ENCODE measurements around the gene TCEA2.

The TCEA2 gene

GRCh38 chr20:64025101-64025825 lies 37.7 kb upstream of the TCEA2 start:
- peaks cover 90 to 93% of the 10 kb centered on the region in 2 experiments for H3K36me3 ChIP-seq (ENCODE audit: control insufficient read depth in 1 of 2, insufficient read depth in 2 of 2, low read depth in 1 of 2, low read length in 2 of 2)
- H2AK5ac ChIP-seq (ENCODE audit: low read length, severe bottlenecking): no peak overlapping the region
- H3K9me3 ChIP-seq (ENCODE audit: control insufficient read depth, low read length): no peaks in the 10 kb centered on the region
- peaks cover 7% of the 10 kb centered on the region for H3K4me1 ChIP-seq (ENCODE audit: control insufficient read depth, insufficient read depth, low read depth, low read length)
- H3K23ac ChIP-seq (ENCODE audit: low read length in 2 of 2): no peak overlapping the region
- no peak overlapping the region for H3K4me3 ChIP-seq (ENCODE audit: insufficient read depth in 1 of 2, low read depth in 1 of 2, low read length in 2 of 2)
- H4K8ac ChIP-seq (ENCODE audit: low read length): no peak overlapping the region
- H3K27me3 ChIP-seq (ENCODE audit: control insufficient read depth in 1 of 2, insufficient read depth in 1 of 2, low read length in 2 of 2): no peaks in the 10 kb centered on the region
- peaks cover 39% of the 10 kb centered on the region for H3K79me1 ChIP-seq (replicated peaks; ENCODE audit: low read length, poor library complexity, severe bottlenecking)
- 96% methylated on average over 18 of the region's 18 CpGs for WGBS
- no peak overlapping the region for H2BK15ac ChIP-seq (ENCODE audit: low read depth, poor library complexity, severe bottlenecking)
- no peak for DNase-seq
- H4K91ac ChIP-seq (ENCODE audit: low read length): no peak overlapping the region
- H2BK120ac ChIP-seq (ENCODE audit: low read depth, low read length): no peak overlapping the region
- no peak overlapping the region for H3K18ac ChIP-seq (ENCODE audit: low read depth in 1 of 2, low read length in 2 of 2)
- H3K14ac ChIP-seq (ENCODE audit: low read length in 2 of 2): no peak overlapping the region
- no peak overlapping the region for H3K9ac ChIP-seq (ENCODE audit: low read length)
- no peak overlapping the region for H2BK5ac ChIP-seq (ENCODE audit: low read depth, low read length, poor library complexity, severe bottlenecking)
- H3K4me2 ChIP-seq (ENCODE audit: low read length, poor library complexity, severe bottlenecking): no peak overlapping the region
- H3K27ac ChIP-seq (ENCODE audit: low read length, poor library complexity, severe bottlenecking): no peak overlapping the region
- no peak overlapping the region for H3K4ac ChIP-seq (ENCODE audit: low read depth in 1 of 2, low read length in 2 of 2)
- H2AFZ ChIP-seq (ENCODE audit: low read depth, low read length): no peak overlapping the region
- H2BK12ac ChIP-seq (ENCODE audit: low read length in 2 of 2): no peak overlapping the region

GRCh38 chr20:64025826-64026412 lies 37.1 kb upstream of the TCEA2 start:
- Histone ChIP-seq H3K9ac (ENCODE audit: low read length) (no peak overlapping the region), H3K4me3 (ENCODE audit: insufficient read depth in 1 of 2, low read depth in 1 of 2, low read length in 2 of 2) (no peak overlapping the region), H3K14ac (ENCODE audit: low read length in 2 of 2) (no peak overlapping the region), H3K23ac (ENCODE audit: low read length in 2 of 2) (no peak overlapping the region), H3K4me1 (ENCODE audit: control insufficient read depth, insufficient read depth, low read depth, low read length) (peaks cover 7% of the 10 kb centered on the region), H3K4me2 (ENCODE audit: low read length, poor library complexity, severe bottlenecking) (no peak overlapping the region), H2BK15ac (ENCODE audit: low read depth, poor library complexity, severe bottlenecking) (no peak overlapping the region), H3K27ac (ENCODE audit: low read length, poor library complexity, severe bottlenecking) (no peak overlapping the region), H2AK5ac (ENCODE audit: low read length, severe bottlenecking) (no peak overlapping the region), H4K91ac (ENCODE audit: low read length) (no peak overlapping the region), H4K8ac (ENCODE audit: low read length) (no peak overlapping the region), H3K27me3 (ENCODE audit: control insufficient read depth in 1 of 2, insufficient read depth in 1 of 2, low read length in 2 of 2) (no peaks in the 10 kb centered on the region), H3K36me3 (ENCODE audit: control insufficient read depth in 1 of 2, insufficient read depth in 2 of 2, low read depth in 1 of 2, low read length in 2 of 2) (peaks cover 95 to 98% of the 10 kb centered on the region in 2 experiments), H3K79me1 (replicated peaks; ENCODE audit: low read length, poor library complexity, severe bottlenecking) (peaks cover 41% of the 10 kb centered on the region), H2BK5ac (ENCODE audit: low read depth, low read length, poor library complexity, severe bottlenecking) (no peak overlapping the region), H3K4ac (ENCODE audit: low read depth in 1 of 2, low read length in 2 of 2) (no peak overlapping the region), H2BK120ac (ENCODE audit: low read depth, low read length) (no peak overlapping the region), H2AFZ (ENCODE audit: low read depth, low read length) (no peak overlapping the region), H2BK12ac (ENCODE audit: low read length in 2 of 2) (no peak overlapping the region), H3K9me3 (ENCODE audit: control insufficient read depth, low read length) (no peaks in the 10 kb centered on the region), H3K18ac (ENCODE audit: low read depth in 1 of 2, low read length in 2 of 2) (no peak overlapping the region)
- 96% methylated on average over 29 of the region's 29 CpGs for WGBS
- DNase-seq: no peak

GRCh38 chr20:64027981-64028685 lies 34.9 kb upstream of the TCEA2 start:
- WGBS: 94% methylated on average over 24 of the region's 24 CpGs

More at GRCh38 chr20:64027981-64028685, 34.9 kb upstream of the TCEA2 start:
- Histone ChIP-seq H2AK5ac (ENCODE audit: low read length, severe bottlenecking) (no peak overlapping the region), H2BK15ac (ENCODE audit: low read depth, poor library complexity, severe bottlenecking) (no peak overlapping the region), H3K9me3 (ENCODE audit: control insufficient read depth, low read length) (no peaks in the 10 kb centered on the region), H3K4me2 (ENCODE audit: low read length, poor library complexity, severe bottlenecking) (no peak overlapping the region), H3K36me3 (ENCODE audit: control insufficient read depth in 1 of 2, insufficient read depth in 2 of 2, low read depth in 1 of 2, low read length in 2 of 2) (peaks cover 92 to 96% of the 10 kb centered on the region in 2 experiments), H3K18ac (ENCODE audit: low read depth in 1 of 2, low read length in 2 of 2) (no peak overlapping the region), H3K4me1 (ENCODE audit: control insufficient read depth, insufficient read depth, low read depth, low read length) (peaks cover 3% of the 10 kb centered on the region), H3K9ac (ENCODE audit: low read length) (no peak overlapping the region), H3K4me3 (ENCODE audit: insufficient read depth in 1 of 2, low read depth in 1 of 2, low read length in 2 of 2) (no peak overlapping the region), H2BK5ac (ENCODE audit: low read depth, low read length, poor library complexity, severe bottlenecking) (no peak overlapping the region), H3K4ac (ENCODE audit: low read depth in 1 of 2, low read length in 2 of 2) (no peak overlapping the region), H3K79me1 (replicated peaks; ENCODE audit: low read length, poor library complexity, severe bottlenecking) (peaks cover 33% of the 10 kb centered on the region), H2BK120ac (ENCODE audit: low read depth, low read length) (no peak overlapping the region), H2BK12ac (ENCODE audit: low read length in 2 of 2) (no peak overlapping the region), H4K91ac (ENCODE audit: low read length) (no peak overlapping the region), H4K8ac (ENCODE audit: low read length) (no peak overlapping the region), H2AFZ (ENCODE audit: low read depth, low read length) (no peak overlapping the region), H3K23ac (ENCODE audit: low read length in 2 of 2) (no peak overlapping the region), H3K14ac (ENCODE audit: low read length in 2 of 2) (no peak overlapping the region), H3K27me3 (ENCODE audit: control insufficient read depth in 1 of 2, insufficient read depth in 1 of 2, low read length in 2 of 2) (no peaks in the 10 kb centered on the region), H3K27ac (ENCODE audit: low read length, poor library complexity, severe bottlenecking) (no peak overlapping the region)
- DNase-seq: no peak

Data from mesenchymal stem cell (in vitro differentiated cells and primary cell).